Upper lobe of right lung (tissue), 1 donor: ENCODE data around the gene INPP5A. TPM values are rescaled to one million over a fixed set of nuclear protein-coding genes. Genes with fewer than 3 reads are reported as not detected.
"Not testable (repeated sequence)": the region's sequence is repeated elsewhere in the genome, so short reads cannot be mapped to it uniquely, and the experiment has no call there.

ENCODE experiments used
- ATAC-seq: fragments of 200-7000 bp; cut with Tn5 transposase; one replicate; pipeline ENCODE4 v1.9.1; 2020; ENCODE audit warnings: mild to moderate bottlenecking, moderate library complexity
- DNase-seq: peaks from one replicate; pipeline ENCODE4 v3.0.0-alpha.2; 2020
- H3K27ac ChIP-seq: fragments of 200-600 bp; one replicate; pipeline ENCODE4 v1.8.0; 2022
- H3K27me3 ChIP-seq: fragments of 200-600 bp; one replicate; pipeline ENCODE4 v1.8.0; 2022; ENCODE audit warnings: mild to moderate bottlenecking
- H3K36me3 ChIP-seq: fragments of 200-600 bp; one replicate; pipeline ENCODE4 v1.8.0; 2022
- H3K4me1 ChIP-seq: fragments of 200-600 bp; one replicate; pipeline ENCODE4 v1.8.0; 2022
- H3K4me3 ChIP-seq: fragments of 200-600 bp; one replicate; pipeline ENCODE4 v1.8.0; 2022; ENCODE audit warnings: mild to moderate bottlenecking
- H3K9me3 ChIP-seq: fragments of 200-600 bp; one replicate; pipeline ENCODE4 v1.8.0; 2022
- intact Hi-C: fragments of 100-400 bp; cut with DNase I; formaldehyde crosslinking; loops from one replicate; pipeline ENCODE4 v1.11.0; 2022
- total RNA-seq: library from RNA; stranded (reverse); fragmentation: NEBNext Ultra II Directional; extraction: Animal tissue kit (Norgen Biotek cat#: 25700); gene quantifications from one replicate; pipeline ENCODE4 v1.2.1, GENCODE V29; 2021
- TF ChIP-seq, protein P1 (sequence below): fragments of 200-600 bp; IDR thresholded peaks from one replicate; pipeline ENCODE4 v1.8.0; 2022; ENCODE audit warnings: antibody characterized with exemption
- donor health status: DM: no; HTN: yes; CAD: no; lungs with severe emphysema.

INPP5A gene
- total RNA-seq, 1 donor from 2014 or later = 38.3 TPM

DNA sequence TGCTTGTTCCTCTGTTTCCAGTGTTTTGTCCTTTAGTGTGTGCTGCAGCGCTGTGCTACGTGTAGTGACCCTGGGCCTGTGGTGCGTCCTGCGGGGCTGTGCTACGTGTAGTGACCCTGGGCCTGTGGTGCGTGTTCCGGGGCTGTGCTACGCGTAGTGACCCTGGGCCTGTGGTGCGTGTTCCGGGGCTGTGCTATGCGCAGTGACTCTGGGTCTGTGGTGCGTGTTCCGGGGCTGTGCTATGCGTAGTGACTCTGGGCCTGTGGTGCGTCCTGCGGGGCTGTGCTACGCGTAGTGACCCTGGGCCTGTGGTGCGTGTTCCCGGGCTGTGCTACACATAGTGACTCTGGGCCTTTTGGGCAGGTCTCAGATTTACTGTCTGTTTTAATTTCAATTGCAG is 60.1 kb downstream of the INPP5A start:
- Histone ChIP-seq H3K4me3 (no peak overlapping the region), H3K9me3 (peaks cover 4% of the 10 kb centered on the region), H3K27me3 (no peaks in the 10 kb centered on the region), H3K27ac (no peak overlapping the region), H3K4me1 (peaks cover 10% of the 10 kb centered on the region), H3K36me3 (no peaks in the 10 kb centered on the region)
- intact Hi-C loops = no loop called here
- DNase-seq (no peak), ATAC-seq (no peak)
- TF ChIP-seq, protein P1, sequence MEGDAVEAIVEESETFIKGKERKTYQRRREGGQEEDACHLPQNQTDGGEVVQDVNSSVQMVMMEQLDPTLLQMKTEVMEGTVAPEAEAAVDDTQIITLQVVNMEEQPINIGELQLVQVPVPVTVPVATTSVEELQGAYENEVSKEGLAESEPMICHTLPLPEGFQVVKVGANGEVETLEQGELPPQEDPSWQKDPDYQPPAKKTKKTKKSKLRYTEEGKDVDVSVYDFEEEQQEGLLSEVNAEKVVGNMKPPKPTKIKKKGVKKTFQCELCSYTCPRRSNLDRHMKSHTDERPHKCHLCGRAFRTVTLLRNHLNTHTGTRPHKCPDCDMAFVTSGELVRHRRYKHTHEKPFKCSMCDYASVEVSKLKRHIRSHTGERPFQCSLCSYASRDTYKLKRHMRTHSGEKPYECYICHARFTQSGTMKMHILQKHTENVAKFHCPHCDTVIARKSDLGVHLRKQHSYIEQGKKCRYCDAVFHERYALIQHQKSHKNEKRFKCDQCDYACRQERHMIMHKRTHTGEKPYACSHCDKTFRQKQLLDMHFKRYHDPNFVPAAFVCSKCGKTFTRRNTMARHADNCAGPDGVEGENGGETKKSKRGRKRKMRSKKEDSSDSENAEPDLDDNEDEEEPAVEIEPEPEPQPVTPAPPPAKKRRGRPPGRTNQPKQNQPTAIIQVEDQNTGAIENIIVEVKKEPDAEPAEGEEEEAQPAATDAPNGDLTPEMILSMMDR = no peak

DNA sequence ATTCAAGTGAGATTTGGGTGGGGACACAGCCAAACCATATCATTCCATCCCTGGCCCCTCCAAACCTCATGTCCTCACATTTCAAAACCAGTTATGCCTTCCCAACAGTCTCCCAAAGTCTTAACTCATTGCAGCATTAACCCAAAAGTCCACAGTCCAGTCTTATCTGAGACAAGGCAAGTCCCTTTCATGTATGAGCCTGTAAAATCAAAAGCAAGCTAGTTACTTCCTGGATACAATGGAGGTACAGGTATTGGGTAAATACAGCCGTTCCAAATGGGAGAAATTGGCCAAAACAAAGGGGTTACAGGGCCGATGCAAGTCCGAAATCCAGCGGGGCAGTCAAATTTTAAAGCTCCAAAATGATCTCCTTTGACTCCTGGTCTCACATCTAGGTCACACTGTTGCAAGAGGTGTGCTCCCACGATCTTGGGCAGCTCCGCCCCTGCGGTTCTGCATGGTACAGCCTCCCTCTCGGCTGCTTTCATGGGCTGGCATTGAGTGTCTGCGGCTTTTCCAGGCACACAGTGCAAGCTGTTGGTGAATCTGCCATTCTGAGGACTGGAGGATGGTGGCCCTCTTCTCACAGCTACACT is 61.5 kb downstream of the INPP5A start:
- ATAC-seq, H3K27me3 ChIP-seq, intact Hi-C loops, H3K9me3 ChIP-seq, H3K36me3 ChIP-seq, H3K4me3 ChIP-seq, H3K4me1 ChIP-seq, DNase-seq, H3K27ac ChIP-seq: not testable (repeated sequence)

DNA sequence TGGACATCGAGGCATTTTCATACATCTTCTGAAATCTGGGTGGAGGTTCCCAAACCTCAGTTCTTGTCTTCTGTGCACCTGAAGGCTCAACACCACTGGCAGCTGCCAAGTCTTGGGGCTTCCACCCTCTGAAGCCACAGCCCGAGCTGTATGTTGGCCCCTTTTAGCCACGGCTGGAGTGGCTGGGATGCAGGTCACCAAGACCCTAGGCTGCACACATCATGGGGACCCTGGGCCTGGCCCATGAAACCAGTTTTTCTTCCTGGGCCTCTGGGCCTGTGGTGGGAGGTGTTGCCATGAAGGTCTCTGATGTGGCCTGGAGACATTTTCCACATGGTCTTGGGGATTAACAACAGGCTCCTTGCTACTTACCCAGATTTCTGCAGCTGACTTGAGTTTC is 62.1 kb downstream of the INPP5A start:
- intact Hi-C loops = no loop called here
- TF ChIP-seq, protein P1 = no peak
- ATAC-seq (no peak), DNase-seq (no peak)
- peaks cover 4% of the 10 kb centered on the region for H3K9me3 ChIP-seq
- H3K4me3 ChIP-seq = no peak overlapping the region
- H3K36me3 ChIP-seq = no peaks in the 10 kb centered on the region
- no peak overlapping the region for H3K27ac ChIP-seq
- no peaks in the 10 kb centered on the region for H3K4me1 ChIP-seq
- no peaks in the 10 kb centered on the region for H3K27me3 ChIP-seq

DNA sequence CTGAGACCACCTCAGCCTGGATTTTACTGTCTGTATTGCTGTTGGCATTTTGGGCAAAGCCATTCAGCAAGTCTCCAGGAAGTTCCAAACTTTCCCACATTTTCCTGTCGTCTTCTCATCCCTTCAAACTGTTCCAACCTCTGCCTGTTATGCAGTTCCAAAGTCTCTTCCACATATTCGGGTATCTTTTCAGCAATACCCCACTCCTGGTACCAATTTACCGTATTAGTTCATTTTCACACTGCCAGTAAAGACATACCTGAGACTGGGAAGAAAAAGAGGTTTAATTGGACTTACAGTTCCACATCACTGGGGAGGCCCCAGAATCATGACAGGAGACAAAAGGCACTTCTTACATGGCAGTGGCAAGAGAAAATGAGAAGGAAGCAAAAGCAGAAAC is 62.8 kb downstream of the INPP5A start:
- Histone ChIP-seq H3K36me3 (no peaks in the 10 kb centered on the region), H3K27ac (no peak overlapping the region), H3K9me3 (peaks cover 4% of the 10 kb centered on the region), H3K27me3 (no peaks in the 10 kb centered on the region), H3K4me3 (no peak overlapping the region), H3K4me1 (peaks cover under 1% of the 10 kb centered on the region)
- DNase-seq (no peak), ATAC-seq (no peak)
- intact Hi-C loops = no loop called here
- TF ChIP-seq, protein P1 = no peak

DNA sequence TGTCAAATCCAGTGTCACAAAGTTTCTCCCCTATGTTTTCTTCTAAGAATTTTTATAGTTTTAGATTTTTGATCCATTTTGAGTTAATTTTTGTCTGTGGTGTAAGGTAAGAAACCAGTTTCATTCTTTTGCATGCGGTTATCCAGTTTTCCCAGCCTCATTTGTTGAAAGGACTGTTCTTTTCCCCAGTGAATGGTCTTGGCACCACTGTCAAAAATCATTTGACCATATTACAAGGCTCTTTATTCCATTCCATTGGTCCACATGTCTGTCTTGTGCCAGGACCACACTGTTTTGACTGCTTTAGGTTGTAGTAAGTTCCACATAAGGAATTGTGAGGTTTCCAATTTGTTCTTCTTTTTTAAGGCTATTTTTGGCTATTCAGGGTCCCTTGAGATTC is 64.0 kb downstream of the INPP5A start:
- no peaks in the 10 kb centered on the region for H3K36me3 ChIP-seq
- intact Hi-C loops = no loop called here

DNA sequence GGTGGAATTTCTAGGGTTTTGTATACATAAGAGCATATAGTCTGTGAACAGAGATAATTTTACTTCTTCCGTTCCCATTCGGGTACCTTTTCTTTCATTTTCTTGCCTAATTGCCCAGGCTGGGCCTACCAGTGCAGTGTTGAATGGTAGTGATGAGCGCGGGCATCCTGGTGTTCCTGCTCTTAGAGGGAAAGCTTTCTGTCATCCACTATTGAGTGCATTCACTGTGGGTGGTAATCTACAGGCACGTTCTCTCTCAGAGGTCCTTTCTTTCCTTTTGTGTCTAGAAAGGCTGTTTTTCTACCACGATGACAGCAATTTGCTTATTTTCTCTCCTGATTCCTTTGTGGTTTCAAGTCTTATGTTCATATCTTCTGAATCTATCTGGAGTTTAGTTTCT is 65.0 kb downstream of the INPP5A start:
- H3K27ac ChIP-seq = no peak overlapping the region
- peaks cover 12% of the 10 kb centered on the region for H3K4me1 ChIP-seq
- H3K27me3 ChIP-seq = no peaks in the 10 kb centered on the region
- peaks cover 4% of the 10 kb centered on the region for H3K9me3 ChIP-seq
- no peak overlapping the region for H3K4me3 ChIP-seq
- no peak for DNase-seq
- TF ChIP-seq, protein P1 = no peak
- intact Hi-C loops = no loop called here
- no peaks in the 10 kb centered on the region for H3K36me3 ChIP-seq
- ATAC-seq = no peak

More for the DNA sequence above, 64.0 kb downstream of the INPP5A start:
- Histone ChIP-seq H3K9me3 (peaks cover 4% of the 10 kb centered on the region), H3K4me1 (peaks cover 4% of the 10 kb centered on the region), H3K27ac (no peak overlapping the region), H3K4me3 (no peak overlapping the region), H3K27me3 (no peaks in the 10 kb centered on the region)
- ATAC-seq = no peak
- TF ChIP-seq, protein P1 = no peak
- no peak for DNase-seq
